K562 (cell line): Measurements from ENCODE around the gene PCDHGA4. TPM values are rescaled to one million over a fixed set of nuclear protein-coding genes. Genes with fewer than 3 reads are reported as not detected.

Source experiments
- ATAC-seq: fragments of 200-7000 bp; cut with Tn5 transposase; 3 replicates; pipeline ENCODE4 v1.9.1; 2020; ENCODE audit warnings: moderate library complexity
- BruUV-seq: library from RNA; stranded (reverse); fragments of 400-500 nt; replicated peaks from 2 replicates; lab custom pipeline; 2021; lab: Mats Ljungman, UMichigan
- CTCF ChIA-PET: fragments of 300-600 bp; formaldehyde crosslinking; extraction: SDS; loops from one replicate; lab custom pipeline; 2021; ENCODE audit warnings: low intra/inter-chr PET ratio; lab: Yijun Ruan, JAX
- POLR2A ChIA-PET: fragments of 300-600, 350-650 bp; sonication (Branson Sonifier 250); formaldehyde crosslinking; extraction: SDS; loops from one replicate; lab custom pipeline; 2021; ENCODE audit warnings: antibody characterized with exemption, inconsistent platforms; lab: Yijun Ruan, JAX
- DNase-seq, 4 experiments: peaks; one replicate each; pipeline versions ENCODE4 v3.0.0 to v3.0.0-alpha.2; 2011 to 2018; ENCODE audit warnings: low spot score in 3 of 4, mixed read lengths in 3 of 4; ENCODE audit errors: extremely low read depth in 1 of 4
- FAIRE-seq: peaks from 2 replicates; lab custom pipeline; 2011; peaks lifted over from hg19 to GRCh38; lab: Jason Lieb, UNC
- H2AFZ ChIP-seq: 2 replicates; pipeline ENCODE4 v1.6.0; 2011; ENCODE audit warnings: low read depth, low read length, control low read depth, inconsistent platforms
- H3K27ac ChIP-seq: fragments of 200-600 bp; 3 replicates; pipeline ENCODE4 v1.8.0; 2011; ENCODE audit warnings: low read depth, mild to moderate bottlenecking, control low read depth, inconsistent platforms, low read length, moderate library complexity, mixed read lengths; ENCODE audit errors: extremely low read depth
- H3K27me3 ChIP-seq, 2 experiments: fragments of 300-600 bp in 1 of 2; 2 replicates in 1 of 2; 3 replicates in 1 of 2; pipeline versions ENCODE4 v1.6.0 to v1.8.0; 2011; ENCODE audit warnings: inconsistent platforms in 2 of 2, low read length in 2 of 2, mild to moderate bottlenecking in 1 of 2, mixed read lengths in 1 of 2, moderate library complexity in 1 of 2; ENCODE audit not compliant: control insufficient read depth in 2 of 2, insufficient read depth in 2 of 2
- H3K36me3 ChIP-seq: fragments of 300-600 bp; 3 replicates; pipeline ENCODE4 v1.8.0; 2011; ENCODE audit warnings: mild to moderate bottlenecking, low read length, inconsistent platforms; ENCODE audit not compliant: control insufficient read depth, insufficient read depth
- H3K4me1 ChIP-seq, 2 experiments: fragments of 200-600 bp in 1 of 2; replicated peaks in 1 of 2; 2 replicates in 1 of 2; 3 replicates in 1 of 2; pipeline versions ENCODE4 v1.5.1 to v1.8.0; 2011; ENCODE audit warnings: inconsistent platforms in 2 of 2, low read length in 2 of 2, mild to moderate bottlenecking in 1 of 2, mixed read lengths in 1 of 2, moderate library complexity in 1 of 2; ENCODE audit not compliant: control insufficient read depth in 2 of 2, insufficient read depth in 2 of 2
- H3K4me2 ChIP-seq: 2 replicates; pipeline ENCODE4 v1.6.1; 2011; ENCODE audit warnings: low read length, control low read depth, inconsistent platforms, mixed read lengths; ENCODE audit not compliant: insufficient read depth
- H3K4me3 ChIP-seq: fragments of 200-600 bp; sonication (generic), shearing (Covaris generic); 2 replicates; pipeline ENCODE4 v1.5.1; 2016; ENCODE audit warnings: control low read depth, inconsistent platforms
- H3K79me2 ChIP-seq: fragments of 200-600 bp; 3 replicates; pipeline ENCODE4 v1.8.0; 2011; ENCODE audit warnings: low read length, inconsistent platforms; ENCODE audit not compliant: control insufficient read depth, insufficient read depth
- H3K9ac ChIP-seq, 2 experiments: 2 replicates each; pipeline versions ENCODE4 v1.6.0 to v1.6.1; 2011; ENCODE audit warnings: low read depth in 2 of 2, low read length in 2 of 2, control low read depth in 1 of 2, inconsistent platforms in 1 of 2, mild to moderate bottlenecking in 1 of 2, mixed read lengths in 1 of 2; ENCODE audit not compliant: insufficient read depth in 1 of 2
- H3K9me1 ChIP-seq: one replicate; pipeline ENCODE4 v1.6.0; 2011; ENCODE audit warnings: inconsistent platforms, mild to moderate bottlenecking, low read length, moderate library complexity; ENCODE audit not compliant: control insufficient read depth, insufficient read depth
- H3K9me3 ChIP-seq: replicated peaks from 2 replicates; pipeline ENCODE4 v1.5.1; 2011; ENCODE audit warnings: low read depth, low read length, inconsistent platforms; ENCODE audit not compliant: control insufficient read depth, insufficient read depth
- H4K20me1 ChIP-seq: replicated peaks from 2 replicates; pipeline ENCODE4 v1.6.1; 2011; ENCODE audit warnings: low read length, inconsistent platforms, mixed read lengths; ENCODE audit not compliant: control insufficient read depth, insufficient read depth
- ARID1B ChIP-seq: fragments of 450-650 bp; IDR thresholded peaks from 2 replicates; pipeline ENCODE4 v1.6.1; 2016; ENCODE audit warnings: antibody characterized with exemption, mild to moderate bottlenecking, inconsistent platforms
- BRCA1 ChIP-seq, 2 experiments: fragments of 450-650 bp in 1 of 2; sonication (generic) in 1 of 2; formaldehyde crosslinking in 1 of 2; IDR thresholded peaks; 2 replicates each; pipeline versions ENCODE4 v1.5.0 to v1.6.1; 2017 to 2020; ENCODE audit warnings: mild to moderate bottlenecking in 1 of 2, missing genetic modification reagents in 1 of 2
- BRF1 ChIP-seq: IDR thresholded peaks from 3 replicates; pipeline ENCODE4 v1.6.1; 2011; ENCODE audit warnings: borderline replicate concordance, mild to moderate bottlenecking; ENCODE audit not compliant: insufficient read length; ENCODE audit errors: extremely low read depth
- ETV1 ChIP-seq: fragments of 450-650 bp; conservative IDR thresholded peaks from 2 replicates; pipeline ENCODE4 v1.6.1; 2016; ENCODE audit warnings: missing genetic modification characterization, control low read depth, low read depth, missing compliant biosample characterization
- HMGN3 ChIP-seq: IDR thresholded peaks from 2 replicates; pipeline ENCODE4 v1.6.1; 2011; ENCODE audit warnings: borderline replicate concordance, low read depth, mild to moderate bottlenecking, mixed read lengths, low read length; ENCODE audit not compliant: insufficient read length; ENCODE audit errors: extremely low read depth
- NRF1 ChIP-seq, 2 experiments: fragments of 450-650 bp; IDR thresholded peaks in 1 of 2; conservative IDR thresholded peaks in 1 of 2; 2 replicates each; pipeline ENCODE4 v1.6.1; 2014; ENCODE audit warnings: mild to moderate bottlenecking in 2 of 2
- PHF20 ChIP-seq: fragments of 450-650 bp; IDR thresholded peaks from 2 replicates; pipeline ENCODE4 v1.6.1; 2018; ENCODE audit not compliant: partially characterized antibody
- SETDB1 ChIP-seq: IDR thresholded peaks from one replicate; pipeline ENCODE4 v1.6.1; 2012; ENCODE audit warnings: low read length, control low read depth, inconsistent platforms
- SRSF9 ChIP-seq: fragments of 200-400 bp; formaldehyde crosslinking; IDR thresholded peaks from 2 replicates; pipeline ENCODE4 v1.6.1; 2017; ENCODE audit warnings: low read depth, low read length, borderline replicate concordance
- TFAM ChIP-seq: fragments of 250-450 bp; sonication (Bioruptor Pico); conservative IDR thresholded peaks from 2 replicates; pipeline ENCODE4 v1.5.0; 2021; ENCODE audit warnings: mild to moderate bottlenecking, moderate library complexity
- ZNF217 ChIP-seq: sonication (generic); formaldehyde crosslinking; IDR thresholded peaks from 2 replicates; pipeline ENCODE4 v1.8.0; 2022; ENCODE audit warnings: mild to moderate bottlenecking, missing genetic modification reagents
- ZNF644 ChIP-seq: fragments of 200-800 bp; sonication (Bioruptor generic); IDR thresholded peaks from 2 replicates; pipeline ENCODE4 v1.6.1; 2016; ENCODE audit warnings: low read depth, missing genetic modification characterization, missing compliant biosample characterization
- ZNF780A ChIP-seq: fragments of 250-450 bp; sonication (Bioruptor Pico); IDR thresholded peaks from 2 replicates; pipeline ENCODE4 v1.5.0; 2021; ENCODE audit warnings: mild to moderate bottlenecking
- WGBS: fragments of 100-300 bp; shearing (Covaris generic); methylation state at CpG from one replicate; pipeline ENCODE4 v1.1.6; 2016; ENCODE audit warnings: low coverage, mixed read lengths; ENCODE audit not compliant: insufficient coverage; ENCODE audit errors: missing lambda C conversion rate; 5-methylcytosine and 5-hydroxymethylcytosine counted together
- in situ Hi-C: fragments of 300-500 bp; cut with MboI; formaldehyde crosslinking; loops from 4 replicates; pipeline ENCODE4 v1.15.0; 2018; ENCODE audit warnings: inconsistent platforms, mixed read lengths
- intact Hi-C: fragments of 100-400 bp; cut with micrococcal nuclease; formaldehyde crosslinking; loops from 2 replicates; pipeline ENCODE4 v1.14.2; 2022
- polyA plus RNA-seq, 8 experiments: library from polyadenylated mRNA; depleted of rRNA in 4 of 8; stranded (reverse) in 5 of 8; unstranded in 3 of 8; fragments of >200 nt; fragmentation: Nextera tagmentation in 2 of 8; fragmentation: Illumina TruSeq in 1 of 8; extraction: Ambion mirVana in 2 of 8; extraction: Trizol in 1 of 8; gene quantifications; 2 replicates each; pipeline versions ENCODE4 v1.2.1 to v1.2.3, GENCODE V29; 2011 to 2014; ENCODE audit warnings: inconsistent platforms in 1 of 8, missing spikeins in 1 of 8
- total RNA-seq, 7 experiments: library from RNA; depleted of rRNA in 6 of 7; stranded (reverse); fragments of >200 nt in 6 of 7; fragmentation: Illumina TruSeq in 2 of 7; extraction: Trizol in 2 of 7; gene quantifications; 2 replicates each; pipeline versions ENCODE4 v1.2.1 to v1.2.3, GENCODE V29; 2011 to 2021; ENCODE audit warnings: low replicate concordance in 1 of 7
- TF ChIP-seq, protein P1 (sequence below): fragments of 450-650 bp; IDR thresholded peaks from 2 replicates; pipeline ENCODE4 v1.6.1; 2016; ENCODE audit warnings: borderline replicate concordance
- TF ChIP-seq, protein P2 (sequence below): fragments of 250-450 bp; sonication (Bioruptor Pico); IDR thresholded peaks from 2 replicates; pipeline ENCODE4 v1.4.0; 2020; ENCODE audit warnings: borderline replicate concordance
- TF ChIP-seq, protein P3 (sequence below): sonication (generic); formaldehyde crosslinking; IDR thresholded peaks from 2 replicates; pipeline ENCODE4 v1.8.0; 2022; ENCODE audit warnings: missing genetic modification reagents, mild to moderate bottlenecking, borderline replicate concordance

PCDHGA4 gene
- total and polyA plus RNA-seq, 9 of the 15 experiments (the other 6 are each of a cell fraction or from before 2014, with no cell fraction given), result 0.12 to 0.40 (median 0.36) TPM; not detected in 2

- intact Hi-C loops (no loop called here), in situ Hi-C loops (no loop called here)
- no peaks in the 10 kb centered on the region; the same call in 1 of the 2 replicates for H3K9me3 ChIP-seq
- 0 out of 2 replicates have a peak overlapping the region, but pooled peaks have one; percentile 27 for H2AFZ ChIP-seq
- POLR2A ChIA-PET, result no interaction called here
- no peak overlapping the region for H3K4me3 ChIP-seq
- no peak overlapping the region for H3K9ac ChIP-seq
- no TSS peak for BruUV-seq
- no peaks in the 10 kb centered on the region for H3K79me2 ChIP-seq
- 2% methylated on average over 15 of the region's 15 CpGs for WGBS
- no peaks in the 10 kb centered on the region for H3K9me1 ChIP-seq
- DNase-seq (no peak), ATAC-seq (no peak)
- peaks cover 6 to 35% of the 10 kb centered on the region in 2 experiments; a peak in 4 of 5 replicates for H3K27me3 ChIP-seq
- H3K27ac ChIP-seq, result no peak overlapping the region
- H3K4me2 ChIP-seq, result no peak overlapping the region
- TF ChIP-seq BRCA1 (IDR thresholded peaks at IDR 0.05) (no peak), BRCA1 (CRISPR knock-in tag; IDR thresholded peaks at IDR 0.05) (no peak), SETDB1 (no peak), PHF20 (no peak), TFAM (CRISPR knock-in tag) (no peak), ZNF644 (tag) (no peak), ARID1B (no peak), NRF1 (conservative IDR thresholded peaks at IDR 0.05 in 1 of 2, IDR thresholded peaks at IDR 0.05 in 1 of 2) (no peak), ETV1 (no peak), ZNF217 (CRISPR knock-in tag) (no peak), HMGN3 (no peak), SRSF9 (no peak), ZNF780A (CRISPR knock-in tag) (no peak), BRF1 (no peak)
- TF ChIP-seq, protein P1, sequence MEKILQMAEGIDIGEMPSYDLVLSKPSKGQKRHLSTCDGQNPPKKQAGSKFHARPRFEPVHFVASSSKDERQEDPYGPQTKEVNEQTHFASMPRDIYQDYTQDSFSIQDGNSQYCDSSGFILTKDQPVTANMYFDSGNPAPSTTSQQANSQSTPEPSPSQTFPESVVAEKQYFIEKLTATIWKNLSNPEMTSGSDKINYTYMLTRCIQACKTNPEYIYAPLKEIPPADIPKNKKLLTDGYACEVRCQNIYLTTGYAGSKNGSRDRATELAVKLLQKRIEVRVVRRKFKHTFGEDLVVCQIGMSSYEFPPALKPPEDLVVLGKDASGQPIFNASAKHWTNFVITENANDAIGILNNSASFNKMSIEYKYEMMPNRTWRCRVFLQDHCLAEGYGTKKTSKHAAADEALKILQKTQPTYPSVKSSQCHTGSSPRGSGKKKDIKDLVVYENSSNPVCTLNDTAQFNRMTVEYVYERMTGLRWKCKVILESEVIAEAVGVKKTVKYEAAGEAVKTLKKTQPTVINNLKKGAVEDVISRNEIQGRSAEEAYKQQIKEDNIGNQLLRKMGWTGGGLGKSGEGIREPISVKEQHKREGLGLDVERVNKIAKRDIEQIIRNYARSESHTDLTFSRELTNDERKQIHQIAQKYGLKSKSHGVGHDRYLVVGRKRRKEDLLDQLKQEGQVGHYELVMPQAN, result no peak
- TF ChIP-seq, protein P2, sequence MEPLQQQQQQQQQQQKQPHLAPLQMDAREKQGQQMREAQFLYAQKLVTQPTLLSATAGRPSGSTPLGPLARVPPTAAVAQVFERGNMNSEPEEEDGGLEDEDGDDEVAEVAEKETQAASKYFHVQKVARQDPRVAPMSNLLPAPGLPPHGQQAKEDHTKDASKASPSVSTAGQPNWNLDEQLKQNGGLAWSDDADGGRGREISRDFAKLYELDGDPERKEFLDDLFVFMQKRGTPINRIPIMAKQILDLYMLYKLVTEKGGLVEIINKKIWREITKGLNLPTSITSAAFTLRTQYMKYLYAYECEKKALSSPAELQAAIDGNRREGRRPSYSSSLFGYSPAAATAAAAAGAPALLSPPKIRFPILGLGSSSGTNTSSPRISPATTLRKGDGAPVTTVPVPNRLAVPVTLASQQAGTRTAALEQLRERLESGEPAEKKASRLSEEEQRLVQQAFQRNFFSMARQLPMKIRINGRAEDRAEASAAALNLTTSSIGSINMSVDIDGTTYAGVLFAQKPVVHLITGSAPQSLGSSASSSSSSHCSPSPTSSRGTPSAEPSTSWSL, result no peak
- TF ChIP-seq, protein P3, sequence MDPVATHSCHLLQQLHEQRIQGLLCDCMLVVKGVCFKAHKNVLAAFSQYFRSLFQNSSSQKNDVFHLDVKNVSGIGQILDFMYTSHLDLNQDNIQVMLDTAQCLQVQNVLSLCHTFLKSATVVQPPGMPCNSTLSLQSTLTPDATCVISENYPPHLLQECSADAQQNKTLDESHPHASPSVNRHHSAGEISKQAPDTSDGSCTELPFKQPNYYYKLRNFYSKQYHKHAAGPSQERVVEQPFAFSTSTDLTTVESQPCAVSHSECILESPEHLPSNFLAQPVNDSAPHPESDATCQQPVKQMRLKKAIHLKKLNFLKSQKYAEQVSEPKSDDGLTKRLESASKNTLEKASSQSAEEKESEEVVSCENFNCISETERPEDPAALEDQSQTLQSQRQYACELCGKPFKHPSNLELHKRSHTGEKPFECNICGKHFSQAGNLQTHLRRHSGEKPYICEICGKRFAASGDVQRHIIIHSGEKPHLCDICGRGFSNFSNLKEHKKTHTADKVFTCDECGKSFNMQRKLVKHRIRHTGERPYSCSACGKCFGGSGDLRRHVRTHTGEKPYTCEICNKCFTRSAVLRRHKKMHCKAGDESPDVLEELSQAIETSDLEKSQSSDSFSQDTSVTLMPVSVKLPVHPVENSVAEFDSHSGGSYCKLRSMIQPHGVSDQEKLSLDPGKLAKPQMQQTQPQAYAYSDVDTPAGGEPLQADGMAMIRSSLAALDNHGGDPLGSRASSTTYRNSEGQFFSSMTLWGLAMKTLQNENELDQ (CRISPR knock-in tag), result no peak
- TF ChIP-seq, all 486 proteins: peak for 0
- Histone ChIP-seq H3K36me3 (no peaks in the 10 kb centered on the region), H3K4me1 (peaks cover 2 to 12% of the 10 kb centered on the region in 2 experiments; a peak in 3 of 5 replicates), H4K20me1 (no peaks in the 10 kb centered on the region)
- FAIRE-seq, result no peak
- CTCF ChIA-PET, result interaction anchor here (0.7 to 2.3 kb wide), 3 partner anchors 197 to 254 kb away, joined by 3 to 12 read pairs (median 4); no protein-coding TSS in a partner anchor
These were observed 5.9 kb downstream of the PCDHGA4 start for GRCh38 chr5:141360685-141361084.
